Peyer's patch (tissue), 4 donors: ENCODE measurements around the gene OXNAD1. TPM values are rescaled to one million over a fixed set of nuclear protein-coding genes. Genes with fewer than 3 reads are reported as not detected.

Experiments
- DNase-seq, 3 donors: peaks; one replicate each; pipeline ENCODE4 v3.0.0-alpha.2; 2017 to 2019
- H3K27ac ChIP-seq, 4 donors: fragments of 200-600 bp; sonication (generic); one replicate each; pipeline ENCODE4 v1.5.1; 2016 to 2019
- H3K27me3 ChIP-seq, 2 donors: fragments of 200-600 bp; sonication (generic); one replicate each; pipeline ENCODE4 v1.5.1; 2019
- H3K36me3 ChIP-seq, 3 donors: fragments of 200-600 bp; sonication (generic); one replicate each; pipeline ENCODE4 v1.5.1; 2016 to 2019
- H3K4me1 ChIP-seq, 4 donors: fragments of 200-600 bp; sonication (generic); one replicate each; pipeline ENCODE4 v1.5.1; 2016 to 2019
- H3K4me3 ChIP-seq, 4 donors: fragments of 200-600 bp; sonication (generic); 1 replicate in 3 of 4; 2 replicates in 1 of 4; pipeline ENCODE4 v1.5.1; 2016 to 2019; ENCODE audit warnings: mild to moderate bottlenecking in 1 of 4
- H3K9me3 ChIP-seq, 4 donors: fragments of 200-600 bp; sonication (generic); one replicate each; pipeline ENCODE4 v1.5.1; 2016 to 2019; ENCODE audit warnings: mild to moderate bottlenecking in 1 of 4
- CTCF ChIP-seq, 6 experiments: fragments of 450-650 bp in 4 of 6; fragments of 200-600 bp in 2 of 6; sonication (generic) in 1 of 6; IDR thresholded peaks; one replicate each; pipeline ENCODE4 v1.5.1; 2017 to 2019; ENCODE audit warnings: antibody characterized with exemption in 6 of 6, mild to moderate bottlenecking in 3 of 6, moderate library complexity in 1 of 6
- POLR2A ChIP-seq, 2 donors: fragments of 450-650 bp; IDR thresholded peaks; one replicate each; pipeline ENCODE4 v1.5.1; 2017; ENCODE audit warnings: antibody characterized with exemption in 2 of 2, mild to moderate bottlenecking in 2 of 2, moderate library complexity in 2 of 2
- total RNA-seq, 4 donors: library from RNA; depleted of rRNA; stranded (reverse); fragments of >200 nt; gene quantifications; one replicate each; pipeline ENCODE4 v1.1.0, GENCODE V29; 2016

Gene OXNAD1
- total RNA-seq, 4 donors from 2014 or later: 44.5 to 45.8 (median 45.2) TPM

- TF ChIP-seq CTCF (IDR thresholded peaks at IDR 0.05) (no peak), POLR2A (IDR thresholded peaks at IDR 0.05) (no peak)
- H3K27ac ChIP-seq: no peak overlapping the region
- no peak overlapping the region for H3K4me3 ChIP-seq
- H3K36me3 ChIP-seq: peaks cover 0 to 23% (median 0%) of the 10 kb centered on the region in 3 donors
- peaks cover 0 to 16% (median 0%) of the 10 kb centered on the region in 4 donors for H3K4me1 ChIP-seq
- H3K27me3 ChIP-seq: no peaks in the 10 kb centered on the region
- H3K9me3 ChIP-seq: no peaks in the 10 kb centered on the region
- no peak for DNase-seq
These were observed 6.1 kb upstream of the OXNAD1 start for GRCh38 chr3:16258866-16259265.

GRCh38 chr3:16260046-16260445, 5.0 kb upstream of the OXNAD1 start:
- Histone ChIP-seq H3K36me3 (peaks cover 0 to 23% (median 0%) of the 10 kb centered on the region in 3 donors), H3K9me3 (no peaks in the 10 kb centered on the region), H3K27ac (no peak overlapping the region), H3K4me1 (peaks cover 0 to 19% (median 0%) of the 10 kb centered on the region in 4 donors), H3K27me3 (no peaks in the 10 kb centered on the region), H3K4me3 (no peak overlapping the region)
- no peak for DNase-seq
- TF ChIP-seq CTCF (IDR thresholded peaks at IDR 0.05): no peak
- TF ChIP-seq POLR2A (IDR thresholded peaks at IDR 0.05): no peak

GRCh38 chr3:16262174-16262573, 2.8 kb upstream of the OXNAD1 start:
- peak overlapping the region in 1 of 4 donors; percentile 2 for H3K27ac ChIP-seq
- no peak for TF ChIP-seq POLR2A (IDR thresholded peaks at IDR 0.05)
- no peak for TF ChIP-seq CTCF (IDR thresholded peaks at IDR 0.05)
- DNase-seq: no peak
- peaks cover 0 to 23% (median 0%) of the 10 kb centered on the region in 3 donors for H3K36me3 ChIP-seq
- no peak overlapping the region for H3K4me3 ChIP-seq
- H3K27me3 ChIP-seq: no peaks in the 10 kb centered on the region
- H3K4me1 ChIP-seq: peaks cover 0 to 33% (median 0%) of the 10 kb centered on the region in 4 donors
- no peaks in the 10 kb centered on the region for H3K9me3 ChIP-seq

GRCh38 chr3:16264174-16264707, 771 bp upstream of the OXNAD1 start:
- Histone ChIP-seq H3K4me3 (peak overlapping the region; percentile 63 to 92 (median 66)), H3K27me3 (no peaks in the 10 kb centered on the region), H3K36me3 (peaks cover 0 to 18% (median 0%) of the 10 kb centered on the region in 3 donors), H3K27ac (peak overlapping the region; percentile 88 to 97 (median 92)), H3K9me3 (no peaks in the 10 kb centered on the region), H3K4me1 (peaks cover 0 to 35% (median 0%) of the 10 kb centered on the region in 4 donors)
- TF ChIP-seq POLR2A (IDR thresholded peaks at IDR 0.05) (no peak), CTCF (IDR thresholded peaks at IDR 0.05) (no peak)
- DNase-seq: no peak

GRCh38 chr3:16265455-16265786, 409 bp downstream of the OXNAD1 start:
- Histone ChIP-seq H3K4me3 (peak overlapping the region; percentile 63 to 92 (median 66)), H3K9me3 (no peaks in the 10 kb centered on the region), H3K27ac (peak overlapping the region; percentile 88 to 97 (median 92)), H3K27me3 (no peaks in the 10 kb centered on the region), H3K4me1 (peaks cover 0 to 35% (median 0%) of the 10 kb centered on the region in 4 donors), H3K36me3 (peaks cover 0 to 16% (median 0%) of the 10 kb centered on the region in 3 donors)
- peak in 1 of 2 donors; percentile 24 for TF ChIP-seq POLR2A (IDR thresholded peaks at IDR 0.05)
- no peak for TF ChIP-seq CTCF (IDR thresholded peaks at IDR 0.05)
- no peak for DNase-seq
